GM10266 (cell line): ENCODE data around the gene ARSB.

Source experiments
- DNase-seq: peaks from one replicate; pipeline ENCODE4 v3.0.0; 2012; ENCODE audit errors: extremely low spot score
- CTCF ChIP-seq: IDR thresholded peaks from 2 replicates; pipeline ENCODE4 v1.5.1; 2012; ENCODE audit warnings: mild to moderate bottlenecking, low read depth; ENCODE audit not compliant: control insufficient read depth, insufficient read depth; ENCODE audit errors: missing control alignments

ARSB gene

GRCh38 chr5:79011869-79012268, 26.8 kb upstream of the ARSB start:
- DNase-seq = no peak
- no peak for TF ChIP-seq CTCF

- DNase-seq = no peak
- TF ChIP-seq CTCF = no peak
Observed at GRCh38 chr5:79011219-79011836, 26.2 kb upstream of the ARSB start.

GRCh38 chr5:79008362-79008761, 23.3 kb upstream of the ARSB start:
- no peak for TF ChIP-seq CTCF
- DNase-seq = no peak

GRCh38 chr5:79007872-79008271, 22.8 kb upstream of the ARSB start:
- DNase-seq = no peak
- TF ChIP-seq CTCF = no peak

- TF ChIP-seq CTCF = no peak
- no peak for DNase-seq
Observed at GRCh38 chr5:79005936-79006631, 21.0 kb upstream of the ARSB start.

GRCh38 chr5:79005151-79005550, 20.0 kb upstream of the ARSB start:
- no peak for TF ChIP-seq CTCF
- no peak for DNase-seq

GRCh38 chr5:79002374-79002773, 17.3 kb upstream of the ARSB start:
- no peak for TF ChIP-seq CTCF
- DNase-seq = no peak
